H9 (cell line): ENCODE measurements around the gene SLC2A3. TPM values are rescaled to one million over a fixed set of nuclear protein-coding genes. Genes with fewer than 3 reads are reported as not detected.

ENCODE experiments used
- DNase-seq: peaks from one replicate; pipeline ENCODE4 v3.0.0-alpha.2; 2017
- H2AFZ ChIP-seq: one replicate; pipeline ENCODE4 v1.6.1; 2013; ENCODE audit warnings: mild to moderate bottlenecking, low read length, control low read depth, moderate library complexity
- H2AK5ac ChIP-seq: 2 replicates; pipeline ENCODE4 v1.6.1; 2013; ENCODE audit warnings: low read length, control low read depth, mixed read lengths; ENCODE audit not compliant: insufficient read length
- H2BK120ac ChIP-seq: one replicate; pipeline ENCODE4 v1.6.1; 2013; ENCODE audit warnings: low read depth, mild to moderate bottlenecking, low read length, control low read depth, inconsistent platforms; ENCODE audit not compliant: poor library complexity, severe bottlenecking
- H2BK12ac ChIP-seq: 2 replicates; pipeline ENCODE4 v1.6.1; 2013; ENCODE audit warnings: low read length, control low read depth, mixed read lengths, low read depth; ENCODE audit not compliant: insufficient read length
- H2BK15ac ChIP-seq: 2 replicates; pipeline ENCODE4 v1.6.1; 2013; ENCODE audit warnings: low read depth, low read length, control low read depth
- H2BK20ac ChIP-seq: one replicate; pipeline ENCODE4 v1.6.1; 2013; ENCODE audit warnings: low read depth, mild to moderate bottlenecking, low read length, control low read depth, inconsistent platforms; ENCODE audit not compliant: poor library complexity, severe bottlenecking
- H2BK5ac ChIP-seq: 2 replicates; pipeline ENCODE4 v1.6.1; 2013; ENCODE audit warnings: low read length, control low read depth, mixed read lengths; ENCODE audit not compliant: insufficient read length
- H3K14ac ChIP-seq: 2 replicates; pipeline ENCODE4 v1.6.1; 2013; ENCODE audit warnings: low read length, control low read depth; ENCODE audit not compliant: insufficient read depth
- H3K18ac ChIP-seq: 2 replicates; pipeline ENCODE4 v1.6.1; 2013; ENCODE audit warnings: low read depth, mild to moderate bottlenecking, mixed read lengths, low read length, control low read depth; ENCODE audit not compliant: insufficient read length
- H3K23ac ChIP-seq: 2 replicates; pipeline ENCODE4 v1.6.1; 2013; ENCODE audit warnings: low read length, control low read depth, mixed read lengths, low read depth; ENCODE audit not compliant: insufficient read length
- H3K23me2 ChIP-seq: 2 replicates; pipeline ENCODE4 v1.6.1; 2013; ENCODE audit warnings: low read depth, mild to moderate bottlenecking, mixed read lengths, low read length, control low read depth; ENCODE audit not compliant: insufficient read length, poor library complexity, severe bottlenecking
- H3K27ac ChIP-seq: 2 replicates; pipeline ENCODE4 v1.5.1; 2013; ENCODE audit warnings: low read length, control low read depth, mixed read lengths, low read depth; ENCODE audit not compliant: insufficient read length
- H3K27me3 ChIP-seq: 2 replicates; pipeline ENCODE4 v1.6.1; 2013; ENCODE audit warnings: low read length, control low read depth, inconsistent platforms; ENCODE audit not compliant: insufficient read depth
- H3K4ac ChIP-seq: 2 replicates; pipeline ENCODE4 v1.6.1; 2013; ENCODE audit warnings: low read depth, mild to moderate bottlenecking, control low read depth, inconsistent platforms, low read length, moderate library complexity
- H3K4me1 ChIP-seq: 2 replicates; pipeline ENCODE4 v1.6.1; 2013; ENCODE audit warnings: low read length, control low read depth, inconsistent platforms; ENCODE audit not compliant: insufficient read depth
- H3K4me2 ChIP-seq: 2 replicates; pipeline ENCODE4 v1.6.1; 2013; ENCODE audit warnings: low read length, control low read depth, mixed read lengths; ENCODE audit not compliant: insufficient read length, insufficient read depth
- H3K56ac ChIP-seq: 2 replicates; pipeline ENCODE4 v1.6.1; 2013; ENCODE audit warnings: low read depth, mild to moderate bottlenecking, mixed read lengths, low read length, control low read depth; ENCODE audit not compliant: insufficient read length
- H3K79me1 ChIP-seq: 2 replicates; pipeline ENCODE4 v1.6.1; 2013; ENCODE audit warnings: low read depth, mild to moderate bottlenecking, moderate library complexity, low read length, control low read depth, inconsistent platforms; ENCODE audit not compliant: insufficient read depth, poor library complexity, severe bottlenecking
- H3K79me2 ChIP-seq: 2 replicates; pipeline ENCODE4 v1.6.1; 2013; ENCODE audit warnings: low read length, control low read depth, inconsistent platforms; ENCODE audit not compliant: insufficient read depth
- H3K9ac ChIP-seq: 2 replicates; pipeline ENCODE4 v1.6.1; 2013; ENCODE audit warnings: low read length, control low read depth, mixed read lengths; ENCODE audit not compliant: insufficient read length; ENCODE audit errors: extremely low read depth
- H3K9me3 ChIP-seq: one replicate; pipeline ENCODE4 v1.6.1; 2013; ENCODE audit warnings: low read depth, low read length, inconsistent platforms; ENCODE audit not compliant: control insufficient read depth
- H3T11ph ChIP-seq: one replicate; pipeline ENCODE4 v1.6.1; 2013; ENCODE audit warnings: mild to moderate bottlenecking, low read length, control low read depth, inconsistent platforms
- H4K20me1 ChIP-seq: one replicate; pipeline ENCODE4 v1.6.1; 2013; ENCODE audit not compliant: control insufficient read depth, insufficient read length, insufficient read depth
- H4K5ac ChIP-seq: 2 replicates; pipeline ENCODE4 v1.6.1; 2013; ENCODE audit warnings: low read depth, mild to moderate bottlenecking, mixed read lengths, low read length, control low read depth; ENCODE audit not compliant: insufficient read length
- H4K8ac ChIP-seq: replicated peaks from 2 replicates; pipeline ENCODE4 v1.6.1; 2013; ENCODE audit warnings: low read length, control low read depth, mixed read lengths, low read depth; ENCODE audit not compliant: insufficient read length
- H4K91ac ChIP-seq: 2 replicates; pipeline ENCODE4 v1.6.1; 2013; ENCODE audit warnings: low read depth, mild to moderate bottlenecking, moderate library complexity, mixed read lengths, low read length, control low read depth; ENCODE audit not compliant: insufficient read length
- H3K27ac Mint-ChIP-seq, 3 experiments: 2 replicates in 2 of 3; 3 replicates in 1 of 3; pipeline ENCODE4 v1.8.0; 2020 to 2021; ENCODE audit warnings: mixed read lengths in 3 of 3, mild to moderate bottlenecking in 1 of 3, moderate library complexity in 1 of 3
- H3K27me3 Mint-ChIP-seq: 2 replicates; pipeline ENCODE4 v1.8.0; 2021; ENCODE audit warnings: low read depth, mild to moderate bottlenecking, moderate library complexity, mixed read lengths
- H3K36me3 Mint-ChIP-seq, 3 experiments: 2 replicates in 2 of 3; 3 replicates in 1 of 3; pipeline ENCODE4 v1.8.0; 2020 to 2021; ENCODE audit warnings: low read depth in 3 of 3, mixed read lengths in 3 of 3; ENCODE audit not compliant: insufficient read depth in 1 of 3
- H3K4me1 Mint-ChIP-seq, 2 experiments: 2 replicates each; pipeline ENCODE4 v1.8.0; 2020; ENCODE audit warnings: mixed read lengths in 2 of 2
- H3K4me3 Mint-ChIP-seq, 2 experiments: 2 replicates in 1 of 2; 3 replicates in 1 of 2; pipeline ENCODE4 v1.8.0; 2020 to 2021; ENCODE audit warnings: mild to moderate bottlenecking in 2 of 2, mixed read lengths in 2 of 2, moderate library complexity in 1 of 2
- H3K9me3 Mint-ChIP-seq, 2 experiments: 2 replicates in 1 of 2; 3 replicates in 1 of 2; pipeline ENCODE4 v1.8.0; 2020; ENCODE audit warnings: mild to moderate bottlenecking in 2 of 2, mixed read lengths in 2 of 2, moderate library complexity in 1 of 2
- CTCF ChIP-seq: fragments of 200-600 bp; sonication (generic); conservative IDR thresholded peaks from 3 replicates; pipeline ENCODE4 v1.8.0; 2021; ENCODE audit warnings: antibody characterized with exemption, mild to moderate bottlenecking
- WGBS: extraction: QIAGEN DNeasy Blood & Tissue Kit; methylation state at CpG from one replicate; pipeline ENCODE4 v1.1.7; 2013; ENCODE audit warnings: missing lambda C conversion rate, low lambda C conversion rate, mixed read lengths; ENCODE audit not compliant: insufficient read length; ENCODE audit errors: extremely low coverage; 5-methylcytosine and 5-hydroxymethylcytosine counted together
- total RNA-seq: library from RNA; stranded (reverse); gene quantifications from 2 replicates; pipeline ENCODE4 v1.2.1, GENCODE V29; 2021

SLC2A3 gene
- total RNA-seq, 1 experiment from 2014 or later = 569 TPM

GRCh38 chr12:7934091-7934888 is 1.7 kb downstream of the SLC2A3 start:
- Histone ChIP-seq H2BK20ac (no peak overlapping the region), H3K18ac (no peak overlapping the region), H3K27ac (no peak overlapping the region), H4K5ac (no peak overlapping the region), H2AFZ (no peak overlapping the region), H3K23me2 (peaks cover 11% of the 10 kb centered on the region), H4K8ac (no peak overlapping the region), H3K56ac (no peak overlapping the region), H3K4me2 (peak overlapping the region; percentile 90), H2BK15ac (no peak overlapping the region), H3K14ac (no peak overlapping the region), H3K79me2 (peaks cover 24% of the 10 kb centered on the region), H3K9me3 (no peaks in the 10 kb centered on the region), H2AK5ac (no peak overlapping the region), H2BK5ac (no peak overlapping the region), H3T11ph (no peak overlapping the region), H4K20me1 (no peaks in the 10 kb centered on the region), H3K27me3 (no peaks in the 10 kb centered on the region), H3K79me1 (no peaks in the 10 kb centered on the region), H2BK120ac (no peak overlapping the region), H3K4ac (no peak overlapping the region), H4K91ac (no peak overlapping the region), H3K4me1 (no peaks in the 10 kb centered on the region), H3K23ac (no peak overlapping the region), H3K9ac (peak overlapping the region; percentile 96), H2BK12ac (no peak overlapping the region)
- no peak overlapping the region for H3K27ac Mint-ChIP-seq
- DNase-seq = no peak
- WGBS = no CpG with 5 or more reads among the region's 14 CpGs
- no peak for TF ChIP-seq CTCF
- peaks cover 19 to 20% of the 10 kb centered on the region in 2 experiments for H3K4me1 Mint-ChIP-seq
- H3K36me3 Mint-ChIP-seq = peaks cover 0 to 18% (median 0%) of the 10 kb centered on the region in 3 experiments; a peak in 6 of 7 replicates
- no peaks in the 10 kb centered on the region for H3K9me3 Mint-ChIP-seq
- no peak overlapping the region for H3K4me3 Mint-ChIP-seq
- H3K27me3 Mint-ChIP-seq = no peaks in the 10 kb centered on the region
